ENCODE measurements around the gene SPDYE2.
"Not testable (repeated sequence)": the region's sequence is repeated elsewhere in the genome, so short reads cannot be mapped to it uniquely, and the experiment has no call there.

Gene SPDYE2

DNA sequence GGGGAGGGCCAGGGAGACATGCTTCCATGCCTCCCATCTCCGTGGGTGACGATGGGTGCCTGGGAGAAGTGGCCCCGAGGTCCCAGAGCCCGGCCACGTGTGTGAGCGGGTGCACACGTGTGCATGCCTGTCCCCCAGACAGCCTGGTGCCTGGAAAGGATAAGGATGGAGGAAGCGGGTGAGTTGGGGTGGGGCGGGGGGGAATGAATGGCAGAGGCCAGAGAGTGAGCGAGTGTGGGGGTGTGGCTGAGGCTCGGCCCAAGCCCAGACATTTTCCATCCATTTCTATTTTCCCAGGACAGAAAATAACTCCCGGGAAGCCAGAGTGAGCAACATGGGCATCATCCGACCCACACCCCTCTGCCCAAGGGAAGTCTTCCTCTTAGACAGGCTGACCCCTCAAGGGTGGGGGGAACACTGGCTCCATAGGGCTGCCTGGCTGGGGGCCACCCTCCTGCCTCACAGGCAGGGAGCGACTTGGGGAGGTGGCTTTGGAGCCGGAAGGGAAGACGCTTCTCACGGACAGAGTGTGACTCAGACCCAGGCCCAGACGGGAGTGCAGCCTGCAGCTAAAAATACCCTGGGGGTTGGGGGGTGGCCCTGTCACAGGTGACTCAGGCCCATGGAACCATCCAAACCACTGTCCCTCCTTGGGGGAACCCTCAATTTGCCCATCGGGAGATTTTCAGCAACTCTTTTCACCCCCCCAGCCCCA is 53.6 kb downstream of the SPDYE2 start:
- DNase-seq (ENCODE audit: low read depth in 2 of 2) = not testable (repeated sequence)

- DNase-seq (ENCODE audit: low read depth in 2 of 2) = not testable (repeated sequence)
These were observed 55.8 kb downstream of the SPDYE2 start for GRCh38 chr7:102606848-102607247.

DNA sequence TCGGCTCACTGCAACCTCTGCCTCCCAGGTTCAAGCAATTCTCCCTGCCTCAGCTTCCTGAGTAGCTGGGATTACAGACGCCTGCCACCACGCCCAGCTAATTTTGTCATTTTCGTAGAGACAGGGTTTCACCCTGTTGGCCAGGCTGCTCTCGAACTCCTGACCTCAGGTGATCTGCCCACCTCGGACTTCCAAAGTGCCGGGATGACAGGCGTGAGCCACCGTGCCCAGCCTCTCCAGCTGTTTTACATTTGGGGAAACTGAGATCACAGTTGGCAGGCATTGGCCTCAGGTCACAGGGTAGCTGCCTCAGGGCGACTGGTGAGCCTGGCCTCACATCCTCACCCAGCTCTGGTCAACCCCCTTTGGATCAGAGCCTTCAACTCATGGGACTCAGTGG is 58.7 kb downstream of the SPDYE2 start:
- not testable (repeated sequence) for DNase-seq (ENCODE audit: low read depth in 2 of 2)

GRCh38 chr7:102610441-102610840 is 59.4 kb downstream of the SPDYE2 start:
- DNase-seq (ENCODE audit: low read depth in 2 of 2) = not testable (repeated sequence)

- not testable (repeated sequence) for DNase-seq (ENCODE audit: low read depth in 2 of 2)
These were observed 60.1 kb downstream of the SPDYE2 start for GRCh38 chr7:102611013-102611674.

DNA sequence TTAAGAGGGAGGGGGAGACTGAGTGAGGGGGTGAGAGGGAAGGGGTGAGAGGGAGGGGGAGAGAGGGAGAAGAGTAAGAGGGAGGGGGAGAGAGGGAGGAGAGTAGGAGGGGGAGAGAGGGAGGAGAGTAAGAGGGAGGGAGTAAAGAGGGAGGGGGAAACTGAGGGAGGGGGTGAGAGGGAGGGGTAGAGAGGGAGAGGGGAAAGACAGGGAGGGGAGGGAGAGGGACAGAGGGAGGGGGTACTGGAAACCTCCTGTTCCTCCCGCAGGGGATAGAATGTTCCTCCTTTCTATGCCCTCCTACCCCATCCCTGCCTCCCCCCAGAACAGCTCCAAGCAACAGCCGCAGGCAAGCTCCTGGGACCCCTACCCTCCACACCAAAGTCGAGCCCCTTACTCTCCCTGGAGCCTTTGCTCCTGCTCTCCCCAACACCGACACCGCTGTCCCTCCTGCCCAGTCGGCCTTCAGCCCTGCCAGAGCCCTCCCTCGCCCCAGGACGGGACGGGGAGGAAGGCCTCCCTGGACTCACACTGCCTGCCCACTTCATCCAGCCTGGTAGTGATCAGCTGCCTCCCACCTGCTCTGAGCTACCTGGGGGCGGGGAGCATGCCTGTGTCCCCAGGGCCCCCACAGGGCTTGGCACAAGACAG is 60.8 kb downstream of the SPDYE2 start:
- not testable (repeated sequence) for DNase-seq (ENCODE audit: low read depth in 2 of 2)
